NCI-H2227 (cell line): ENCODE results near the gene TBL3.

Experiments
- DNase-seq: peaks from one replicate; lab custom pipeline; 2025; ENCODE audit not compliant: unreplicated experiment; lab: John Stamatoyannopoulos, UW

The TBL3 gene

DNA sequence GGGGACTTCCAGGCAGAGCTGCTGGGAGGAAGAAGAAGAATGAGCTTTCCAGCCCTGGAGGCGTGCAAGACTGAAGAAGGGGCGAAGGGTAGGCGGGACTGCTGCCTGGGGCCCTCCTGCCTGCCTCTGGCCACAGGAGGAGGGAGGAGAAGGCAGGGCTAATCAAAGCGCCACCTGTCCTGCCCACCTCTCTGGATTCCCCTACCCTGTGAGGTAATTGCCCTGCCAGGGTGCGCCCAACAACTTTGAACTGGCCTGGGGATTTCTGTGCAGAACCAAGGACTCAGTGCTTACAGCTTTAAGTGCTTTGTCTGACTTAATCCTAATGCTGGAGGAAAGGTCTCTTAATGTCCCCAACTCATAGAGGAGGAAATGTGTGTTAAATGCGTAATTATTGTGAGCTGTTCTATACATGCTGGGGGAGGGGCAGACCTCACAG lies 9.6 kb downstream of the TBL3 start, which contains the start of gene NOXO1:
NOXO1 (minus strand) TSS at position 72 of the 439 bp plus-strand sequence. CDS start 290 bp downstream, outside the sequence.
- peak; percentile 48 for DNase-seq

DNA sequence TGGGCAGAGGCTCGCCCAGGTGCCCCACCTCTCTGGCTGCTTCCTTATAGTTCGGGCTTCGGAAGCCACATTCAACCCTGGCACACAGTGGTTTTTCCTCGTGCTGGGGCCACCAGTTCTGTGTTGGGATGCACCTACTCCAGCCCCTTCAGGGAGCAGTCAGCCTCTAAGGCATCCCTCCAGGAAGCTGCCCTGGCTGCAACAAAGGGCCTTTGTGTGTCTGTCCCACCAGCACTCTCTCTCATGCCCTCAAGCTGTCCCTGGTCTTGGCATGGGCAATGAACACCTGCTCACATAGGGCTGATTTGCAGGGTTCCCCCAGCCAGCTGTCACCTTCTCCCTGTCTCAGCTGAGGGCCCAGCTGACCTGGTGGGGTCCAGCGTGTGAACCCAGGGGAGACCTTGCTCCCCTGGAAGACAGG lies 10.2 kb downstream of the TBL3 start:
- DNase-seq, result no peak

DNA sequence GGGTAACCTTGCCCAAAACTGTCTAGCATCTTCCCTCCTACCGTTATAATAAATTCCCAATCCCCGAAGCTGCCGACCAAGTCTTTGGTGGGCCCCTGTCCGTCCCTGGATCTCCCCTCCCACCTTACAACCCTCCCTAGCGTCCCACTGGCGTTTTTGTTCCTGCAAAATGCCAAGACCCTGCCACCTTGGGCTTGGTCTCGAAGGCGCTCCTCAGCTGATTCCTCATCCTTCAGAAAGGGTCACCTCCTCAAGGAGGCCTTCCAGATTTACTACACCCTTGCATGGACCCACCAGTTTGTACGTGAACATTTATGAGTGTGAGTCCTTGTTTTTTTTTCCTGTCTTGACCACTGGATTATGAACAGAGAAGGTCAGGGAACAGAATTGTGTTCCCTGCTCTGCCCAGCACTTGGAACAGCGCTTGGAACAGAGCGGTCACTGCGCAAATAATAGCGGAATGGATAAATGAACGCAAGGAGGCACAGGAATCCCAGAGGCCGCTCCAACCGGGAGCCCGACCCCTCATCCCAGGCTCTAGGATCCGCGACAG lies 11.2 kb downstream of the TBL3 start:
- no peak for DNase-seq

GRCh38 chr16:1983544-1984346 lies 11.9 kb downstream of the TBL3 start, which contains the start of gene GFER:
Gene GFER, plus strand, starts transcription at chr16:1984193. Its CDS starts 26 bp downstream, at chr16:1984219.
- DNase-seq, result peak; percentile 97

DNA sequence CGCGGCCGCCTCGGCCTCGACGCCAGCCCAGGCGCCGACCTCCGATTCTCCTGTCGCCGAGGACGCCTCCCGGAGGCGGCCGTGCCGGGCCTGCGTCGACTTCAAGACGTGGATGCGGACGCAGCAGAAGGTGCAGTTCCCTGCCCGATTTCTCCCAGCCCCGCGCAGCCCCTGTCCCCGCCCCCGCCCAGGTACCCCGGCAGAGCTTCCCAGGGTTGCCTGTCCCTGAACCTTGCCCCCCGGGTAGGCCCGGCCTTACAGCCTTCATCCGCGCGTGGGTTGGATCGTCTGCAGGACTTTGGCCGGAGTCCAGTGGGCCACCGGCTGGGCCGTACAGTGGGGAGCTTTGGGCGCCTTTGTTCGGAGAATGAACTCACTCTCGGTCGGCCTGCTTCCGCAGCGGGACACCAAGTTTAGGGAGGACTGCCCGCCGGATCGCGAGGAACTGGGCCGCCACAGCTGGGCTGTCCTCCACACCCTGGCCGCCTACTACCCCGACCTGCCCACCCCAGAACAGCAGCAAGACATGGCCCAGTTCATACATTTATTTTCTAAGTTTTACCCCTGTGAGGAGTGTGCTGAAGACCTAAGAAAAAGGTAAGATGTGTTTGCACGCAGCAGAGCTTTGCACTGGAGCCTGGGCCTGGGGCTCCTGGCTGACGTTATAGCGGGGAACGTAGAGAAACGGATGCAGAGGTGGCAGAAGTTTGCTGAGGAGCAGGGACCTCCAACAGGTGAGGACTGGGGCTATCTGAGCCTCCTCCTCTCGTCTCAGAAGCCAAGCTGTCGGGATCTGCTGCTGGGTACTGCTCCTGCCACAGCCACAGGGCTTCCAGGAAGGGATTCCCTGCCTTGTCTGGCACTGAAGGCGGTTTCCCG lies 12.7 kb downstream of the TBL3 start:
- no peak for DNase-seq

- no peak for DNase-seq
These were observed 13.8 kb downstream of the TBL3 start for GRCh38 chr16:1985466-1986150.

DNA sequence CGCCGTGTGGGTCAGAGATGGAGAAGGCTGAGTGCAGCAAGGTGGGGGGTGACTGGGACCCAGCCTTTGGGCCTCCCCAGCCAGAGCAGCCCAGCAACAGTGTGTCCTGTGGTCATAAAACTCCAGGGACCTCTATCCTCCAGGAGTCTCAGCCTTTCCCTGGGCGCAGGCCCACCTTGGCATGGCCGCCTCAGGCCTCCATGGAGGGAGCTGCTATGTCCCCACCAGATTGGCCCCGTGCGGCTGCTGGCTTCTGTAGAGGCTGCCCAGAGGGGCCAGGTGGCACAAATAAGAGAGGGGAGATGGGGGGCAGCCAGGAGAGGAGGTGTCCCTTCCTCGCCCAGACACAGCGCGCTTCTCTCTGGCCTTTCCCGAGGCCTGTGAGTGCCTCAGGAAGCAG lies 15.3 kb downstream of the TBL3 start:
- DNase-seq, result no peak

DNA sequence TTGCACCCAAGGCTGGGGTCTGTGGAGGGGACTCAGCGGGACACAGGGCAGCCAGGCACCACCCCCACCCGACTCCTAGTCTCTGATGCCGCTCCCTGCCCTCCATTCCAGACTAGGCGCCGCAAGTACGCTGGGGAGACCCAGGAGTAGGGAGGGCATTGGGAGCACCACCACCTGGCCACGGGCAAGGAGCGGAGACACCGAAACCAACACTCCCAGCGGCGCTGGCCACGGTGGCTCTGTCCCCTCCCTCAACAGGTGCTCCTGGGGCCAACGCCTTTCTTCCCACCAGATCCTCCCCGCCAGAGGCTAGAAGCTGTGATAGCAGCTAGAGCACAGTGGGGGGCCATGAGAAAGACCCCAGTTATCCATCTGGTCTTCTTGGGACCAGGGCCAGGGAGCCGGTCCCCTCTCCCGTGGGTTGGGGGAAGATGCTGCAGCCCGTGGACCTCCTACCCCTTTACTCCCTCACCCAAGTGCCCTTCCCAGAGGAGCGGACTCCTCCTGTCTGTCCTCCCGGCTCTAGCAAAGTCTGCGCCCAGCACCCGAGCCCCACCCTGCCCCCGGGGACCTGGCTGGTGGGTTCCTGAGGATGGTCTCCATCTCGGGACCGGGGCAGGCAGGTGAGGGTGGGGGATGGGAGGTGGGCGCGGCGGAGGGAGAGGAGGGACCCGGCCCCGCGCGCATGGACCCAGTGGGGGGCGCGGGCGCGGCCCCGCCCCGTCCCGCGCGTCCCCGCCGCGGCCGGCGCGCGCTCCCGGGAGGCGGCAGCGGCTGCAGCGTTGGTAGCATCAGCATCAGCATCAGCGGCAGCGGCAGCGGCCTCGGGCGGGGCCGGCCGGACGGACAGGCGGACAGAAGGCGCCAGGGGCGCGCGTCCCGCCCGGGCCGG lies 17.6 kb downstream of the TBL3 start, which contains the start of gene SYNGR3:
SYNGR3 (plus strand) TSS at position 762 of the 892 bp plus-strand sequence. CDS start 133 bp downstream, outside the sequence.
- DNase-seq, result peak; percentile 69

GRCh38 chr16:1990101-1990350 lies 18.2 kb downstream of the TBL3 start:
- no peak for DNase-seq

GRCh38 chr16:1990351-1991134 lies 18.7 kb downstream of the TBL3 start:
- peak; percentile 76 for DNase-seq

GRCh38 chr16:1991135-1991551 lies 19.3 kb downstream of the TBL3 start:
- DNase-seq, result no peak

DNA sequence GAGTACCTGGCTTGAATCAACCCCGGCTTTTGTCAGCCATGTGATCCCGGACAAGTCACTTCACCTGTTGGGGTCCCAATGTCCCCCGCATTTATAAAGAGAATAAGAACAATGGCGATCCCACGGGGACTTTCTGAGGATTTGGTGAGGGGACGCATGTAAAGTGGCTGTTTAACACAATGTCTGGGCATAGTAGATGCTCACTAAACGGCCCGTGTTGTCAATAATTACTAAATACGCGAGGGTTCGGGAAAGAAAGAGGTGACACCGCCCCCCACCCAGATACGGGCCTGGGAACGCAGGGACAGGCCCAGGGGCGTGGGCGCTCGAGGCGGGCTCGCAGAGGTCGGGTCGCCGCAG lies 19.7 kb downstream of the TBL3 start:
- DNase-seq, result no peak

DNA sequence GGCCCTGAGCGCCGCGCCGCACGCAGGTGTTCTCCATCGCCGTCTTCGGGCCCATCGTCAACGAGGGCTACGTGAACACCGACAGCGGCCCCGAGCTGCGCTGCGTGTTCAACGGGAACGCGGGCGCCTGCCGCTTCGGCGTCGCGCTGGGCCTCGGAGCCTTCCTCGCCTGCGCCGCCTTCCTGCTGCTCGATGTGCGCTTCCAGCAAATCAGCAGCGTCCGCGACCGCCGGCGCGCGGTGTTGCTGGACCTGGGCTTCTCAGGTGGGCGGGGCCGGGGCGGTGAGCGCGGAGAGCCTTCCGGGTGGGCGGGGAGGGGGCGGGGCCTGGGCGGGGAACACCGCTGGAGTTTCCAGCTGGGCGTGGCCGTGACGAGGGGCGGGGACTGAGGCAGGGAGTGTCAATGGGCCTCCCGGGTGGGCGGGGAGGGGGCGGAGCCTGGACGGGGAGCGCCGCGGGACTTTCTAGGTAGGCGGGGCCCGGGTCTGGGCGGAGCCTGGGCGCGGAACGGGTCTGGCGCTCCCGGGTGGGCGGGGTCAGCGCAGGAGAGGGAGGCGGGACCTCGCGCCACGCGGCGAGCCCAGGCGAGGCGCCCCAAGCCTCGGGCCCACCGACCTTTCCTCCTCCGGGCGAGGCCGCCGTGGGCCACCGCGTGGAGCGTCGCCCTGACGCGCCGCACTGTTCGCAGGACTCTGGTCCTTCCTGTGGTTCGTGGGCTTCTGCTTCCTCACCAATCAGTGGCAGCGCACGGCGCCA lies 20.3 kb downstream of the TBL3 start:
- DNase-seq, result no peak

- no peak for DNase-seq
These were observed 21.0 kb downstream of the TBL3 start for GRCh38 chr16:1992704-1993317.

GRCh38 chr16:1993731-1994131 lies 21.9 kb downstream of the TBL3 start:
- no peak for DNase-seq

DNA sequence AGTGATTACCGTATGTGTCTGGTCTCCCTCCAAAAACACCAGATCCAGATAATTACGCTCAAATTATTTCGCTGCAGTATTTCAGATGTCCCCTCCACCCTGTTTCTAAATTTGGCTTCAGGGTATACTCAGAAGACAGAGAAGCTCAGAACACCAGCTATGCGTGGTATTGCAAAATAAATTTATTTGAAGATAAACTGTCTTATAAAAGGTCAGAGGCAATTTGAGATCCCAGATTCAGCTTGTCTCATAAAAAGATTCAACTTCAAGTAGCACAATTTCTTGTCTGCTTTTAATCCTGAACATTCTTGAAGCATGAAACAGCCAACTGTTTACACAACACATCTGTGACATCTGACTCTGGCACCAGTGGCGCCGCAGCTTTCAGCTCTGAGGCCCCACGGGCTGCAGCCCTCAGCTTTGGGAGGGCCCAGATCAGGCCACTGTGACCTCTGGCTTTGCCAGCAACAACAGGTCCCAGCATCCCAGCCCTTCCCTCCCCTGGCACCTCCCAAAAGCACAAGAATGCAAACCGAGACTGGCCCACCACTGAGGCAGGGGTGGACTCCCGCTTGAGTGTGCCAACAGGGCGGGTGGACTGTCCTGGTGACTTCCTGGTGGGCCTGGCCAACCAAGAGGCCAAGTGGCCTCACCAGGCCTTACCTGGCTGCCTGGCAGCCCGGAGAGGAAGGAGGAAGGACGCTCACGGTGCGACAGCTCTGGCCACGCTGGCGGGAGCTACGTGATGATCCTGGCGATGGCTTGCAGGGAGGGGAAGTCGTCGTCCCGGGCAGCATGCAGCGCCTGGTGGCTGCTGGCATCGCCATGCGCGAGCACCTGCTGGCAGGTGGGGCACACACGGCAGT lies 25.9 kb downstream of the TBL3 start:
- DNase-seq, result no peak

DNA sequence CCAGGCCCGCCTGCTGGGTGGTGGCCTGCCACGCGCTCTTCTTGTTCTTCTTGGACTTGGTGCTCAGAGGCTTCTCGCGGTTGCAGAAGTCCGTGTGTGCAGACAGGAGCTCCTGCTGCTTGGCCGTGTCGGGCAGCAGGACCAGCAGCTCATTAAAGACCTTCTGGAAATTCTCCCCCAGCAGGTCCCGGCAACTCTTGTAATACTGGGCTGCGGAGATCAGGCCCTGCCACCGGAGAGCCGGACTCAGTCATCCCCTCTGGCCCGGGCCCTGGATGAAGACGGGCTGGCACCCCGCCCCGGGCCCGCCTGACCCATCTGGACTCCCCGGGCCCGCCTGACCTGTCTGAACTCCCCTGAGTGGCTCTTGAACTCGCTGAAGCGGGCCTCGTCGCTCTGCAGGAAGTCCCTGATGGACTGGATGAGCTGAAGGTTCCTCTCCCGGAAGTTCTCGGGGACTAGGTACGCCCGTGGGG lies 26.5 kb downstream of the TBL3 start:
- DNase-seq, result no peak
